Ecto neural progenitor cell (in vitro differentiated cells): ENCODE data around the gene PADI2.

Source experiments
- DNase-seq: peaks from one replicate; pipeline ENCODE4 v3.0.0-alpha.2; 2018; ENCODE audit warnings: low spot score

The PADI2 gene

GRCh38 chr1:17053685-17054410 is 65.4 kb downstream of the PADI2 start, which contains the start of gene SDHB:
SDHB (minus strand) TSS chr1:17054032; CDS start chr1:17054019, 13 bp downstream.
- peak; percentile 100 for DNase-seq

GRCh38 chr1:17053086-17053684 is 66.1 kb downstream of the PADI2 start:
- no peak for DNase-seq

- no peak for DNase-seq
These were observed 66.6 kb downstream of the PADI2 start for GRCh38 chr1:17052641-17053040.

GRCh38 chr1:17052038-17052437 is 67.2 kb downstream of the PADI2 start:
- no peak for DNase-seq

GRCh38 chr1:17047924-17048323 is 71.3 kb downstream of the PADI2 start:
- no peak for DNase-seq

GRCh38 chr1:17046334-17046657 is 73.0 kb downstream of the PADI2 start:
- no peak for DNase-seq

GRCh38 chr1:17045634-17046333 is 73.5 kb downstream of the PADI2 start:
- DNase-seq = no peak

GRCh38 chr1:17045150-17045549 is 74.1 kb downstream of the PADI2 start:
- DNase-seq = no peak

GRCh38 chr1:17043676-17044075 is 75.6 kb downstream of the PADI2 start:
- DNase-seq = no peak

- DNase-seq = no peak
These were observed 79.1 kb downstream of the PADI2 start for GRCh38 chr1:17040135-17040534.

- no peak for DNase-seq
These were observed 79.7 kb downstream of the PADI2 start for GRCh38 chr1:17039522-17039921.

GRCh38 chr1:17033481-17033880 is 85.8 kb downstream of the PADI2 start:
- no peak for DNase-seq

- DNase-seq = no peak
These were observed 86.5 kb downstream of the PADI2 start for GRCh38 chr1:17032741-17033140.

- no peak for DNase-seq
These were observed 87.8 kb downstream of the PADI2 start for GRCh38 chr1:17031436-17031835.

GRCh38 chr1:17030206-17030605 is 89.0 kb downstream of the PADI2 start:
- no peak for DNase-seq

- DNase-seq = no peak
These were observed 90.5 kb downstream of the PADI2 start for GRCh38 chr1:17028662-17029188.

- DNase-seq = no peak
These were observed 91.4 kb downstream of the PADI2 start for GRCh38 chr1:17027900-17028299.

- no peak for DNase-seq
These were observed 91.8 kb downstream of the PADI2 start for GRCh38 chr1:17027403-17027802.

GRCh38 chr1:17024721-17025120 is 94.5 kb downstream of the PADI2 start:
- DNase-seq = no peak

GRCh38 chr1:17023573-17023972 is 95.7 kb downstream of the PADI2 start:
- DNase-seq = no peak

- DNase-seq = no peak
These were observed 96.1 kb downstream of the PADI2 start for GRCh38 chr1:17023102-17023501.

- no peak for DNase-seq
These were observed 97.4 kb downstream of the PADI2 start for GRCh38 chr1:17021896-17022295.

GRCh38 chr1:17020502-17020901 is 98.7 kb downstream of the PADI2 start:
- DNase-seq = no peak
